Cardiac atrium fibroblast (primary cell): Measurements from ENCODE around the gene CC2D2A. TPM values are rescaled to one million over a fixed set of nuclear protein-coding genes. Genes with fewer than 3 reads are reported as not detected.

ENCODE experiments used
- total RNA-seq: library from RNA; depleted of rRNA; stranded (reverse); fragments of >200 nt; gene quantifications from 2 replicates; pipeline ENCODE4 v1.2.3, GENCODE V29; 2015

Gene CC2D2A
- total RNA-seq = 16.2 and 26.2 TPM in 2 replicates

DNA sequence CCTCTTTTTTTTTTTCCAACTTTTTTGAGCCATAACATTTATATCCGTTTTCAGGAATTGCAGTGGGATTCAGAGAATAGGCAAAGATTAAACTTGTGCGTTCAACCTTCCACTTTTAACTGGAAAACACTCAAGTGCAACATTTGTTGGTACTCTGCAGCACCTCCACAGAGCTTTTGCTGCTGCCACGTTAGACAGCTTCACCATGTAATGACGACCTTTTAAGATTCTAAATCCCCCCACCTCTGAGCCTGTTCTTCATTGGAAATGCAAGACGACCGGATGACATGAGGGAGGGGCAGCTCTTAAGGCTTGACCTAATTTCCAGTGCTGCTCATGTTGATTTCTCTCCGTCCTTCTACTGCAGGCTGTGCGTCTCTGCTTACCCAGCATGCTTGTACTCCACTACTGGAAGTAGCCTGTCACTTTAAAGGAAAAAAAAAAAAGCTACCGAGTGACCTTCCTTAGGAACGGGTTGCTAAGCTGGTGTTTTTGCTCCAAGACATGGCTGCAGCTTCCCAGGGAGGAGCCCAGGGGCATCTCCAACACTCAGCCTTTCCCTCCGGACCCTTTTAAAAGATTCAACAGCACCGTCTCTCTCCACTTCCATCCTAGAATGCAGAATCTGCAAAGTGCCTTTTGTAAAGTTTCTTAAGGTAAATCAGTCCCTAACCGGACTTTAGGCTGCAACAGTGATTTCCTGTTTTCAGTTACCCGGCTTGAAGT, at the start of gene CC2D2A:
Gene CC2D2A (plus strand): TSS at position 481 of the 726 bp plus-strand sequence. CDS start 6,051 bp downstream, outside the sequence.

DNA sequence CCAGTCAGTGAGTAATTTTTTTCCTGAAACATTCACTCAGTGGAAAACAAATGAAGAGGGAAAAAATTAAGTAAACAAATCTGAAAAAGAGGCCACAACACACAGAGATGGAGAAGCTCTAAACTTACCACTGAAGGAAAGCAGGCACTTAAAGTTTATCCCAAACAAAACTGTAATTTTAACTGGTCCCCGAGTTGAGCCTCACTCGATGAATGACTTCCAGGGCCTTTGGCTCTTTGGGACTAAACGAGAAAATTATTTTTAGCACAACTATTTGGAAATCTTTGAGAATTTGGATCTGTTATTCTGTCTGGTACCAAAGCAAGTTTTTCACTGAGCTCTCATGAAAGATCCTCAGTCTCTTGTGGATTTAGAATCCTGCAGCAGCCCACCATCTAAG, 42.0 kb upstream of the CC2D2A start, which contains the start of gene C1QTNF7:
Gene C1QTNF7 (plus strand): TSS at position 333 of the 400 bp plus-strand sequence. CDS start 7,711 bp downstream, outside the sequence.

Other genes with a start within 250 kb of the CC2D2A start
- 0.16 TPM in 1 of 2 replicates, not detected in the other for gene C1QTNF7, start 41.8 kb upstream of the CC2D2A start, total RNA-seq
- gene FBXL5, start 185.5 kb downstream of the CC2D2A start, total RNA-seq = 52.2 and 60.8 TPM in 2 replicates
- gene FAM200B, start 211.9 kb downstream of the CC2D2A start, total RNA-seq = 9.4 and 36.6 TPM in 2 replicates
- gene BST1, start 233.2 kb downstream of the CC2D2A start, total RNA-seq = 29.0 and 30.3 TPM in 2 replicates